ENCODE results near the gene CASS4.

CASS4 gene

GRCh38 chr20:56437196-56437960 lies 25.3 kb downstream of the CASS4 start:
- Histone ChIP-seq H3K27me3 (ENCODE audit: control insufficient read depth, insufficient read depth, low read length) (no peaks in the 10 kb centered on the region), H3K4me3 (ENCODE audit: low read length) (no peak overlapping the region), H3K27ac (ENCODE audit: low read length) (no peak overlapping the region), H3K9ac (ENCODE audit: low read length) (no peak overlapping the region), H3K36me3 (ENCODE audit: control insufficient read depth, low read depth, low read length) (no peaks in the 10 kb centered on the region), H3K9me3 (ENCODE audit: control insufficient read depth, low read depth, low read length) (no peaks in the 10 kb centered on the region), H3K4me1 (ENCODE audit: control insufficient read depth, low read depth, low read length) (no peaks in the 10 kb centered on the region)

- no peaks in the 10 kb centered on the region for H3K9me3 ChIP-seq (ENCODE audit: control insufficient read depth, low read depth, low read length)
- no peaks in the 10 kb centered on the region for H3K27me3 ChIP-seq (ENCODE audit: control insufficient read depth, insufficient read depth, low read length)
- no peak overlapping the region for H3K4me3 ChIP-seq (ENCODE audit: low read length)
- no peaks in the 10 kb centered on the region for H3K4me1 ChIP-seq (ENCODE audit: control insufficient read depth, low read depth, low read length)
- no peak overlapping the region for H3K27ac ChIP-seq (ENCODE audit: low read length)
- no peaks in the 10 kb centered on the region for H3K36me3 ChIP-seq (ENCODE audit: control insufficient read depth, low read depth, low read length)
- no peak overlapping the region for H3K9ac ChIP-seq (ENCODE audit: low read length)
Observed at GRCh38 chr20:56438284-56438683, 26.2 kb downstream of the CASS4 start.

- no peak overlapping the region for H3K4me3 ChIP-seq (ENCODE audit: low read length)
- no peak overlapping the region for H3K27ac ChIP-seq (ENCODE audit: low read length)
Observed at GRCh38 chr20:56439771-56440291, 27.8 kb downstream of the CASS4 start.

GRCh38 chr20:56440346-56441007 lies 28.4 kb downstream of the CASS4 start:
- Histone ChIP-seq H3K9ac (ENCODE audit: low read length) (no peak overlapping the region), H3K4me1 (ENCODE audit: control insufficient read depth, low read depth, low read length) (no peaks in the 10 kb centered on the region), H3K27ac (ENCODE audit: low read length) (no peak overlapping the region), H3K27me3 (ENCODE audit: control insufficient read depth, insufficient read depth, low read length) (no peaks in the 10 kb centered on the region), H3K4me3 (ENCODE audit: low read length) (no peak overlapping the region), H3K36me3 (ENCODE audit: control insufficient read depth, low read depth, low read length) (no peaks in the 10 kb centered on the region), H3K9me3 (ENCODE audit: control insufficient read depth, low read depth, low read length) (no peaks in the 10 kb centered on the region)

More at GRCh38 chr20:56439771-56440291, 27.8 kb downstream of the CASS4 start:
- H3K4me1 ChIP-seq (ENCODE audit: control insufficient read depth, low read depth, low read length), result no peaks in the 10 kb centered on the region
- H3K9ac ChIP-seq (ENCODE audit: low read length), result no peak overlapping the region
- no peaks in the 10 kb centered on the region for H3K9me3 ChIP-seq (ENCODE audit: control insufficient read depth, low read depth, low read length)
- H3K27me3 ChIP-seq (ENCODE audit: control insufficient read depth, insufficient read depth, low read length), result no peaks in the 10 kb centered on the region
- H3K36me3 ChIP-seq (ENCODE audit: control insufficient read depth, low read depth, low read length), result no peaks in the 10 kb centered on the region

- Histone ChIP-seq H3K4me1 (ENCODE audit: control insufficient read depth, low read depth, low read length) (no peaks in the 10 kb centered on the region), H3K27ac (ENCODE audit: low read length) (no peak overlapping the region), H3K9me3 (ENCODE audit: control insufficient read depth, low read depth, low read length) (no peaks in the 10 kb centered on the region), H3K36me3 (ENCODE audit: control insufficient read depth, low read depth, low read length) (no peaks in the 10 kb centered on the region), H3K9ac (ENCODE audit: low read length) (no peak overlapping the region), H3K4me3 (ENCODE audit: low read length) (no peak overlapping the region), H3K27me3 (ENCODE audit: control insufficient read depth, insufficient read depth, low read length) (no peaks in the 10 kb centered on the region)
Observed at GRCh38 chr20:56442389-56443365, 30.6 kb downstream of the CASS4 start.

GRCh38 chr20:56443654-56444540 lies 31.8 kb downstream of the CASS4 start:
- Histone ChIP-seq H3K9me3 (ENCODE audit: control insufficient read depth, low read depth, low read length) (no peaks in the 10 kb centered on the region), H3K4me3 (ENCODE audit: low read length) (no peak overlapping the region), H3K4me1 (ENCODE audit: control insufficient read depth, low read depth, low read length) (no peaks in the 10 kb centered on the region), H3K27me3 (ENCODE audit: control insufficient read depth, insufficient read depth, low read length) (no peaks in the 10 kb centered on the region), H3K36me3 (ENCODE audit: control insufficient read depth, low read depth, low read length) (no peaks in the 10 kb centered on the region), H3K27ac (ENCODE audit: low read length) (no peak overlapping the region), H3K9ac (ENCODE audit: low read length) (no peak overlapping the region)

GRCh38 chr20:56445130-56445529 lies 33.1 kb downstream of the CASS4 start:
- Histone ChIP-seq H3K9me3 (ENCODE audit: control insufficient read depth, low read depth, low read length) (no peaks in the 10 kb centered on the region), H3K4me1 (ENCODE audit: control insufficient read depth, low read depth, low read length) (no peaks in the 10 kb centered on the region), H3K9ac (ENCODE audit: low read length) (no peak overlapping the region), H3K4me3 (ENCODE audit: low read length) (no peak overlapping the region), H3K27ac (ENCODE audit: low read length) (no peak overlapping the region), H3K36me3 (ENCODE audit: control insufficient read depth, low read depth, low read length) (no peaks in the 10 kb centered on the region), H3K27me3 (ENCODE audit: control insufficient read depth, insufficient read depth, low read length) (no peaks in the 10 kb centered on the region)

GRCh38 chr20:56445540-56445939 lies 33.5 kb downstream of the CASS4 start:
- Histone ChIP-seq H3K27me3 (ENCODE audit: control insufficient read depth, insufficient read depth, low read length) (no peaks in the 10 kb centered on the region), H3K4me3 (ENCODE audit: low read length) (no peak overlapping the region), H3K9ac (ENCODE audit: low read length) (no peak overlapping the region), H3K27ac (ENCODE audit: low read length) (no peak overlapping the region), H3K4me1 (ENCODE audit: control insufficient read depth, low read depth, low read length) (no peaks in the 10 kb centered on the region), H3K36me3 (ENCODE audit: control insufficient read depth, low read depth, low read length) (no peaks in the 10 kb centered on the region), H3K9me3 (ENCODE audit: control insufficient read depth, low read depth, low read length) (no peaks in the 10 kb centered on the region)

GRCh38 chr20:56447227-56447626 lies 35.2 kb downstream of the CASS4 start:
- Histone ChIP-seq H3K4me1 (ENCODE audit: control insufficient read depth, low read depth, low read length) (no peaks in the 10 kb centered on the region), H3K9me3 (ENCODE audit: control insufficient read depth, low read depth, low read length) (no peaks in the 10 kb centered on the region), H3K9ac (ENCODE audit: low read length) (no peak overlapping the region), H3K4me3 (ENCODE audit: low read length) (no peak overlapping the region), H3K27me3 (ENCODE audit: control insufficient read depth, insufficient read depth, low read length) (no peaks in the 10 kb centered on the region), H3K27ac (ENCODE audit: low read length) (no peak overlapping the region), H3K36me3 (ENCODE audit: control insufficient read depth, low read depth, low read length) (no peaks in the 10 kb centered on the region)

GRCh38 chr20:56449459-56449858 lies 37.4 kb downstream of the CASS4 start:
- no peaks in the 10 kb centered on the region for H3K9me3 ChIP-seq (ENCODE audit: control insufficient read depth, low read depth, low read length)
- H3K27me3 ChIP-seq (ENCODE audit: control insufficient read depth, insufficient read depth, low read length), result peaks cover 5% of the 10 kb centered on the region
- H3K36me3 ChIP-seq (ENCODE audit: control insufficient read depth, low read depth, low read length), result no peaks in the 10 kb centered on the region
- no peaks in the 10 kb centered on the region for H3K4me1 ChIP-seq (ENCODE audit: control insufficient read depth, low read depth, low read length)
- H3K4me3 ChIP-seq (ENCODE audit: low read length), result no peak overlapping the region
- H3K27ac ChIP-seq (ENCODE audit: low read length), result no peak overlapping the region
- no peak overlapping the region for H3K9ac ChIP-seq (ENCODE audit: low read length)

Measured in iPS-18a (cell line).